Measurements from ENCODE around the gene DHRS12.

- TF ChIP-seq CTCF (IDR thresholded peaks at IDR 0.05) (no peak), POLR2A (IDR thresholded peaks at IDR 0.05) (no peak)
These were observed 14.3 kb upstream of the DHRS12 start for GRCh38 chr13:51818276-51818675.

Data from Peyer's patch (tissue), 4 donors.